SK-MEL-5 (cell line): ENCODE data around the gene EXOSC2. TPM values are rescaled to one million over a fixed set of nuclear protein-coding genes. Genes with fewer than 3 reads are reported as not detected.
A peak's percentile ranks its signal among the peaks of the same experiment; 100 is the strongest.

ENCODE experiments used
- DNase-seq: peaks from one replicate; pipeline ENCODE4 v3.0.0-alpha.2; 2016; ENCODE audit warnings: low read depth, low spot score
- in situ Hi-C: cut with HindIII; loops from 2 replicates; pipeline ENCODE4 v1.10.0; 2016; ENCODE audit warnings: low sequenced_read_pairs, high pct_unique_total_duplicates, low pct_unique_long_range_greater_than_20kb
- total RNA-seq: library from RNA; depleted of rRNA; stranded (reverse); fragments of >200 nt; shearing (Covaris generic); gene quantifications from 2 replicates; pipeline ENCODE4 v1.2.3, GENCODE V29; 2014

EXOSC2 gene
- total RNA-seq, 1 experiment from 2014 or later, result 41.3 TPM

- in situ Hi-C loops, result no loop called here
- peak; percentile 31 for DNase-seq
These were observed 19.8 kb downstream of the EXOSC2 start for GRCh38 chr9:130713286-130713960.

DNA sequence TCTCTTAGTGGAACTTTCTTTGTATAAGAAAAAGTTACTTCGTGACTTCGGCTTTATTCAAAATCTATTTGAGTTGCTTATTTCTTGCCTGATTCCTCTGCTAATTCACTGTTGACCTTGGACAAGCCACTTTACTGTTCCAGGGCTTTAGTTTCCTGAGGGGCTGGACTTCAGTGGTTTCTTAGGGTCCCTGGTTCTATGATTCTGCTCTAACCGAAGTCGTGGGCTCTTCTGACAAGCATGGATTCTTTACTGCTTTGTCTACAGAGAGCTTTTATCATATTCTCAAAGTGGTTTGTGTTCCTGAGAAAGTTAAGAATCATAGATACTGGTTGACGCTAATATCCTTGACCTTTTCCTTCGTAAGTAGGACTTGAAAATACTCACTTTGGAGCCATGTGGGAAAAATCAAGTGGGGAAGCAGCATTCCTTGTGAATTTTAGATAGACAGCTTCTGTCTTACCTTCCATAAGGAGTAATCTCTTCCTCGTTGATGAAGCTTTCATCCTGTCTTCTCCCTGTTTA is 21.1 kb downstream of the EXOSC2 start:
- in situ Hi-C loops, result no loop called here
- no peak for DNase-seq

DNA sequence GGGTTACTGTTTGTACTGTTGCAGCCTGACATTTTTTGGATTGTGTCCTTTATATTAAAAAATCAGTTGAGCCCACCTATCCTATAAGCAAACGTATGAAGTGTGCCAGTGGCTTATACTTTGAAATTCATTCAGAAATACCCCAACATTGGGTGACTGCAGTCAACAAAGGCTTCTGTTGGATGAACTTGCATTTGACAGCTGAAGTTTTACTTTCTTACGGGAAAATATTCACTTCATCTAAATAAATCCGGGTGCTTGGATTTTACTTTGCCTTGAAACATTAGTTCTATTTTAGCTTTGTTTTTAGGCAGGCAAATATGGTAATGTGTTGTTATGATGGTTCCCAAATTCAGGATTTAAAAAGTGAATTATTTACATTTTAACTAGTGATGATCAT is 21.7 kb downstream of the EXOSC2 start:
- DNase-seq, result no peak
- in situ Hi-C loops, result no loop called here

GRCh38 chr9:130718562-130718961 is 25.0 kb downstream of the EXOSC2 start:
- in situ Hi-C loops, result no loop called here

GRCh38 chr9:130720762-130721161 is 27.2 kb downstream of the EXOSC2 start:
- in situ Hi-C loops, result no loop called here
- DNase-seq, result no peak

More at GRCh38 chr9:130718562-130718961, 25.0 kb downstream of the EXOSC2 start:
- no peak for DNase-seq

- in situ Hi-C loops, result no loop called here
- no peak for DNase-seq
These were observed 35.1 kb downstream of the EXOSC2 start for GRCh38 chr9:130728721-130729120.

DNA sequence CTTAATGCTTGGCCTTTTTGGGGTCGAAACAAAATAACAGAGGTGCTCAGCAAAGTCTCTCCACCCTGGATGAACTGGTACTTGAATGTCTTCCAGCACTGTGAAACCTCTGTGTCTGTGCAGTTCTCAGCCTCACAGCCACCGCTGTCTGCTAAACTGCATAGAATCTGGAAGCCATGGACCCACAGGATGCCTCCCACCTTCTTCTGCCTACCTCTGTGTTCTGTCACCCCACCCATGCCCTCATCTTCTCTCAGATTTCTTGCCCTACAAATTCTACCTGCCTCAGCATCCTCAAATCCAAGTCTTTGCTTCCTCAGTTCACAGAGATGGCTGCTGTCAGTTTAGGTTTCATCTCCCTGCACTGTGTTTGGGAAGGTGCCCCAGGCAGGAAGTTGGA is 35.6 kb downstream of the EXOSC2 start:
- in situ Hi-C loops, result no loop called here

DNA sequence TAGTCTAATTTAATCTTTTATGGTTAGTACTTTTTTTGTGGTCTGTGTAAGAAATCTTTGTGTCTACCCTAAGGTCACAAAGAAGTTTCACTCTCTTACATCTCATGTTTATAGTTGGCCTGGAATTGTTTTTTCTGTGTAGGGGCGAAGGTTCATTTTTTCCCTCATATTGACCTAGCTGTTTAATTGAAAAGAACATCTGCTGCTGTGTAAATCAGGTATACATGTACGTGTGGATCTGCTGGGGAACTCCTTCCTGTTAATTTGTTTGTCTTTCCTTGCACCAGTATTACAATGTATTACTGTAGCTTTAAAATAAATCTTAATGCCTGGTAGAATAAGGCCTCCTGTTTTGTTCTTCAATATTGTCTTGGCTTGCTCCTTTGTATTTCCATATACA is 37.8 kb downstream of the EXOSC2 start:
- DNase-seq, result no peak
- in situ Hi-C loops, result no loop called here

More for the DNA sequence above, 35.6 kb downstream of the EXOSC2 start:
- no peak for DNase-seq

DNA sequence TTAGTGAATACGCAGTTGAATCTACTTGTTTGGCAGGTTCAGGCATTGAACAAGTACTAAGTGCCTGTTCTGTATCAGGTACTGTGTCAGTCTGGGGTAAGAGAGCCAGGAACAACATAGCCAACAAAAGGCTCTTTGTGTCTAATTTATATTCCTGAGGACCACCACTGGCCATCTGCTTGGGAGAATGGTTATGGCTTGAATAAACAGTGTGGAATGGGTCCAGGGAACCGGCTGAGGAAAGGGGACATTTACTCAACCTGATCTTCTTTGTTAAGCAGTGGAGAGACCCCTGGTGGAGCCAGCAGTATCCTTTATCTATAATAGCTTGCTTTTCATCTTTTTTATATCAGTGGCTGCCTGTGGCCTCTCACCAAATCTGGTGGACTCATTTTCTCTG is 38.6 kb downstream of the EXOSC2 start:
- in situ Hi-C loops, result no loop called here
- peak; percentile 30 for DNase-seq

DNA sequence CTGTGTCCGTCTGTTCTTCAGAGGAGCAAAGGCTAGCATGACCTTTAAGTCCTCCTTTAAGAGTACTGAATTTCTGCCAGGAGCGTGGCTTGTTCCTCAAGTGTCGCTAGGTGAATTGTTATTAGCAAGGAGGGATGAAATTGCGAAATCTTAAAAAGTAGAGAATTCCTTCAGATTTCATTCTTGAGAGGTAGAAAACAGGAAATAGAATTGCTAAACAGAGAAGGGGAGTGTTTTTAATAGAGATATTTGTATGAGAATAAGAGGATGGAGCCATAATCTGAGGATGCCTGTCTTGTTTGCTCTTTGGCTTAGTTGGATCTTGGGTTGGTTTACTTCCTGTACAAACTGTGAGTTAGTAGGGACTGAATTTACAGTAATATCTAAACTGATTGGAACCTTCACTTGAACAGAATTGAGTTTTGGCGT is 39.2 kb downstream of the EXOSC2 start:
- no peak for DNase-seq
- in situ Hi-C loops, result no loop called here

DNA sequence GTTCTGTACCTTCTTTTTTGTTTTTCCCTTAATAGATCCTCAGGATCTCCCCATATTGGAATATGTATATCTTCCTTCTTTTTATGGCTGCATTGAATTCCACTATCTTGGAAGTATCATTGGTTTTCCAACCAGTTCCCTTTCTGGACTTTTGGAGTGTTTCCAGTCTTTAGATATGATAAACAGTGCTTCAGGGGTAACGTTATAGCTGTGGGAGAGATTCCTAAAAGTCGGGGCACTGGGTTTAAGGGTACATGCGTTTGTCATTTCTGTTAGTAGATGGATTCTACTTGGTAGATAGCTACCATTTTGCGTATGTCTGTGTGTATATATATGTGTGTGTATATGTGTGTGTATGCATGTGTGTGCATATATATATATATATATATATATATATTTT is 42.0 kb downstream of the EXOSC2 start:
- in situ Hi-C loops, result no loop called here
- DNase-seq, result no peak

GRCh38 chr9:130736834-130737233 is 43.3 kb downstream of the EXOSC2 start:
- in situ Hi-C loops, result no loop called here

GRCh38 chr9:130738281-130738680 is 44.7 kb downstream of the EXOSC2 start:
- in situ Hi-C loops, result no loop called here
- no peak for DNase-seq

More at GRCh38 chr9:130736834-130737233, 43.3 kb downstream of the EXOSC2 start:
- DNase-seq, result no peak

DNA sequence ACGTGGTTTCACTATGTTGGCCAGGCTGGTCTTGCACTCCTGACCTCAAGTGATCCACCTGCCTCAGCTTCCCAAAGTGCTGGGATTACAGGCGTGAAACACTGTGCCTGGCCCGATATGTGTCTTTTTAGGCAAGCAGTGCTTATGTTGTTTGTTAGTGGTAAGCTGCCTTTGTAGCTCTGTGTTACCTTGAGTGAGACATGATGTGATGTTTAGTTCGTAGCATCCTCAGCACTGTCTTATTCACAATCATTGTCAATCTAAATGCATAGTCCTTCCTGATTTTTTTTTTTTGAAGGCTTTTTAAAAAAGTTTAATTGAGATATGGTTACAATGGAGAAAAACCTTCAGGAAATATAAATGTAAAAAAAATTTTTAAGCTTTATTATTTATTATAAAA is 45.5 kb downstream of the EXOSC2 start:
- in situ Hi-C loops, result no loop called here

DNA sequence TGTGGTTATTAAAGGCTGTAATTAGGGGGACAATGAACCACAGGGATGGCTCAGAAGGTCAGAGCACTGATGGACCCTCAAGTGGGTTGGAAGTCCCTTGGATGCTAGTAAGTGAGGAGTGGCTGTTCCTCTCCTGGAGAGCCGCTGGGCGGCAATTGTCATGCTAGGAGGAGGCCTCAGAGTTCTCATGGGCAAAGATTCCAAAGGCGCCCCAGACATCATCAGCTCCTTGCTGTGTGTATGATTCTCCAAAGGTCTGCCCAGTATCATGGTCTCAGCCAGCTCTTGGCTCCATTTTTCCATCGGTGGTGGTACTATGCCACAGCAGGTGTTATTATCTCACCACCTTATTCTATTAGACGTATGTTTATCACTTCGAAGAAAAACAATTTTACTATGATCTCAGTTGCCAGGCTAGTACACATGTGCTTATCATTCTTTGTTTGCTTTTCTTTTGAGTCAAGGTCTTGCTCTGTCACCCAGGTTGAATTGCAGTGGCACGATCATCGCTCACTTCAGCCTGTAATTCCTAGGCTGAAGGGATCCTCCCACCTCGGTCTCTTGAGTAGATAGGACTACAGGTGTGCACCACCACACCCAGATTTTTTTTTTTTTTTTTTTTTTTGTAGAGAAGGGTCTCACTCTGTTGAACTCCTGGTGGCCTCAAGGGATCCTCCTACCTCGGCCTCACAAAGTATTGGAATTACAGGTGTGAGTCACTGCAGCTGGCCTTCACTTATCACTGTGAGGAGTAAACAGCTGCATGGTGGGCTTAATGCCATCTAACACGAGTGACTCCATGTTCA is 46.8 kb downstream of the EXOSC2 start:
- DNase-seq, result no peak
- in situ Hi-C loops, result no loop called here

More for the DNA sequence above, 45.5 kb downstream of the EXOSC2 start:
- DNase-seq, result no peak

DNA sequence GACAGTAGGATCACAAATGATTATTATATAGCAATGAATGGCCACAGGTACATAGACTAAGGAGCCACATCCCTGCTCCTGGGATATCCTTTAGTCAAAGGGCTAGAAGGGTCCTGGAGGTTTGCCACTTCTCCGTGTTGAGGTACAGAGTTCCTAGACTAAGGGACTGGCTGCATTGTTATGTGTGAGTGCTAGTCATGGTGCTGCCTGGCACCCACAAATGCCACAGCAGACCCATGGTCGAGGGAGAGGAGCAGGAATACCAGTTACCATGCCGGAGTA is 47.4 kb downstream of the EXOSC2 start:
- DNase-seq, result no peak
- in situ Hi-C loops, result no loop called here

- in situ Hi-C loops, result no loop called here
- DNase-seq, result no peak
These were observed 48.4 kb downstream of the EXOSC2 start for GRCh38 chr9:130741831-130742449.

DNA sequence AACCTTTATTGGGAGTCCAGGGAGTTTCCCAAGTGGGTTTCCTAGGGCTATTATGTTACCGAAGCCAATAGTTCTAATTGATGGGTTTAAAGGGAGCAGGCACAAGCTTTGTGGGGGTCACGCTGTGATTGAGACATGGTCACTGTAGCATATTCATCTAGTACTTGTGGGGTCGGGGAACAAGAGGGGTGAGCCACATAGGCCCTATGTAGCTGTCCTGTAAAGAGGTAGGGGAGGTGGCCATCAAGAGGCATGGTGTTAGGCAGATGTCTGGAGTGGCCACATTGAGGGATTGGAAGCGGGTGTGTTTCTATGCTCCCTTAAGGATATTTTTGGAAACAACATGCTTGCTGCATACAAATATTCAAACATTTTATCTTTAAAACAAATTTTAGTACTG is 50.1 kb downstream of the EXOSC2 start:
- in situ Hi-C loops, result no loop called here
- DNase-seq, result no peak
